K562 (cell line): Measurements from ENCODE around the gene PRKD2. TPM values are rescaled to one million over a fixed set of nuclear protein-coding genes. Genes with fewer than 3 reads are reported as not detected.
A peak's percentile ranks its signal among the peaks of the same experiment; 100 is the strongest.

Source experiments
- CBFA2T3 ChIP-seq: fragments of 450-650 bp; IDR thresholded peaks from 2 replicates; pipeline ENCODE4 v1.6.1; 2017
- CREM ChIP-seq: IDR thresholded peaks from 2 replicates; pipeline ENCODE4 v1.6.1; 2014; ENCODE audit warnings: antibody characterized with exemption, low read depth
- FOS ChIP-seq: IDR thresholded peaks from 3 replicates; pipeline ENCODE4 v1.6.1; 2011; ENCODE audit not compliant: insufficient read length; ENCODE audit errors: extremely low read depth
- GABPB1 ChIP-seq: sonication (generic); formaldehyde crosslinking; IDR thresholded peaks from 2 replicates; pipeline ENCODE4 v1.8.0; 2022; ENCODE audit warnings: mild to moderate bottlenecking, missing genetic modification reagents
- LARP7 ChIP-seq: fragments of 450-650 bp; IDR thresholded peaks from 2 replicates; pipeline ENCODE4 v1.6.1; 2016
- RBFOX2 ChIP-seq: fragments of 200-400 bp; formaldehyde crosslinking; IDR thresholded peaks from 2 replicates; pipeline ENCODE4 v1.6.1; 2017; ENCODE audit warnings: low read depth, mild to moderate bottlenecking, low read length, moderate library complexity
- RFX1 ChIP-seq: fragments of 450-650 bp; IDR thresholded peaks from 2 replicates; pipeline ENCODE4 v1.6.1; 2016; ENCODE audit warnings: mild to moderate bottlenecking, moderate library complexity
- SMAD1 ChIP-seq: fragments of 150-350 bp; IDR thresholded peaks from 2 replicates; pipeline ENCODE4 v1.6.1; 2014; ENCODE audit warnings: low read length, low read depth; ENCODE audit not compliant: partially characterized antibody
- TOE1 ChIP-seq, 2 experiments: fragments of 450-650 bp in 1 of 2; sonication (generic) in 1 of 2; formaldehyde crosslinking in 1 of 2; IDR thresholded peaks; 2 replicates each; pipeline versions ENCODE4 v1.7.1 to v1.8.0; 2016 to 2022; ENCODE audit warnings: borderline replicate concordance in 2 of 2, mild to moderate bottlenecking in 2 of 2, antibody characterized with exemption in 1 of 2, inconsistent platforms in 1 of 2, low read depth in 1 of 2, missing genetic modification reagents in 1 of 2, moderate library complexity in 1 of 2
- polyA plus RNA-seq, 8 experiments: library from polyadenylated mRNA; depleted of rRNA in 4 of 8; stranded (reverse) in 5 of 8; unstranded in 3 of 8; fragments of >200 nt; fragmentation: Nextera tagmentation in 2 of 8; fragmentation: Illumina TruSeq in 1 of 8; extraction: Ambion mirVana in 2 of 8; extraction: Trizol in 1 of 8; gene quantifications; 2 replicates each; pipeline versions ENCODE4 v1.2.1 to v1.2.3, GENCODE V29; 2011 to 2014; ENCODE audit warnings: inconsistent platforms in 1 of 8, missing spikeins in 1 of 8
- total RNA-seq, 7 experiments: library from RNA; depleted of rRNA in 6 of 7; stranded (reverse); fragments of >200 nt in 6 of 7; fragmentation: Illumina TruSeq in 2 of 7; extraction: Trizol in 2 of 7; gene quantifications; 2 replicates each; pipeline versions ENCODE4 v1.2.1 to v1.2.3, GENCODE V29; 2011 to 2021; ENCODE audit warnings: low replicate concordance in 1 of 7
- TF ChIP-seq, protein P1 (sequence below): sonication (generic); formaldehyde crosslinking; IDR thresholded peaks from 2 replicates; pipeline ENCODE4 v1.8.1; 2022; ENCODE audit warnings: missing genetic modification reagents
- TF ChIP-seq, protein P2 (sequence below), 3 experiments: fragments of 200-800 bp in 1 of 3; sonication (Bioruptor generic) in 1 of 3; sonication (generic) in 1 of 3; formaldehyde crosslinking in 1 of 3; IDR thresholded peaks; 2 replicates each; pipeline versions ENCODE4 v1.6.1 to v1.8.0; 2016 to 2022; ENCODE audit warnings: mild to moderate bottlenecking in 2 of 3, missing compliant biosample characterization in 2 of 3, missing genetic modification characterization in 2 of 3, missing genetic modification reagents in 1 of 3
- TF ChIP-seq, protein P3 (sequence below): sonication (generic); formaldehyde crosslinking; IDR thresholded peaks from 2 replicates; pipeline ENCODE4 v1.8.0; 2022; ENCODE audit warnings: missing genetic modification reagents, mild to moderate bottlenecking, borderline replicate concordance
- TF ChIP-seq, protein P4 (sequence below): fragments of 450-650 bp; IDR thresholded peaks from 2 replicates; pipeline ENCODE4 v1.6.1; 2016; ENCODE audit warnings: low read depth, mild to moderate bottlenecking, moderate library complexity
- TF ChIP-seq, protein P5 (sequence below): fragments of 250-450 bp; sonication (Bioruptor Pico); IDR thresholded peaks from 2 replicates; pipeline ENCODE4 v1.4.0; 2020
- TF ChIP-seq, protein P6 (sequence below): fragments of 450-650 bp; IDR thresholded peaks from 2 replicates; pipeline ENCODE4 v1.6.1; 2016
- TF ChIP-seq, protein P7 (sequence below): sonication (generic); formaldehyde crosslinking; IDR thresholded peaks from 2 replicates; pipeline ENCODE4 v1.8.0; 2022; ENCODE audit warnings: mild to moderate bottlenecking, missing genetic modification reagents

PRKD2 gene
- total and polyA plus RNA-seq, 9 of the 15 experiments (the other 6 are each of a cell fraction or from before 2014, with no cell fraction given) = 1.8 to 60.0 (median 15.0) TPM

DNA sequence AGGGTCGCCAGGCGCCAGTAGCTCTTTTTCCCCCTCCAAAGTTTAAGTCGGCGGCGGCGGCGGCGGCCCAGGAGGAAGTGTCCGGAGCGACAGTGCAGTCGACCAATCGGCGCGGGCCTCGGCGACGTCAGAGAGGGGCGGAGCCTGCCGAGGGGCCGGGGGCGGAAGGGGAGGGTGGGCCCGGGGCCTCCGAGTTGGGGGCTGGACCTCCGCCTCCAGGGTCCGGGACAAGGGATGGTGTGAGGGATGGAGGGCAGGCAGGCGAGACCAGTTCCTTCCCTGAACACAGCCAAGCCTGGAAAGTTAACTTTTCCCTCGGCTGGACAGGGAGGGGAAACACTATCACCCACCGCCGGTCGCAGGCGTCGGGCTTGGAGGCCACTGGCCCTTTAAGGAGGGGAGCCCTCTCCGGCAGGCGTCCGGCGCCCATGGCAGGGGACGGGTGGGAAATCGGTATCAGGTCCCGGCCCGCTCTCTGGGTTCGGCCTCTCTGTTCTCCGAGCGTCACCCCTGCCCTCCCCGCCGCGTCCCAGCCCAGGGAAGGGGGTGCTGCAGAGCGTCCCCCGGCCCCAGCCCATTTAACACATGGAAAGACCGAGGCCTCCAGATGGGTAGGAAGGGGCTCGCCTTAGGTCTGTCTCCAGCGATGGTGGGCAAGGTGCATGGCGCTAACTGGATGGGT lies at the start of gene PRKD2 (continued):
- TF ChIP-seq GABPB1 (CRISPR knock-in tag) (peak; percentile 70; the same call in 1 of the 2 replicates), CBFA2T3 (no peak), FOS (peak; percentile 25), SMAD1 (no peak), RFX1 (no peak), LARP7 (no peak), RBFOX2 (peak; percentile 21; the same call in 1 of the 2 replicates), CREM (peak; percentile 90), TOE1 (IDR thresholded peaks at IDR 0.05; ENCODE audit: borderline replicate concordance) (peak; percentile 69), TOE1 (CRISPR knock-in tag; IDR thresholded peaks at IDR 0.05; ENCODE audit: borderline replicate concordance, low read depth) (no peak)
- TF ChIP-seq, protein P1, sequence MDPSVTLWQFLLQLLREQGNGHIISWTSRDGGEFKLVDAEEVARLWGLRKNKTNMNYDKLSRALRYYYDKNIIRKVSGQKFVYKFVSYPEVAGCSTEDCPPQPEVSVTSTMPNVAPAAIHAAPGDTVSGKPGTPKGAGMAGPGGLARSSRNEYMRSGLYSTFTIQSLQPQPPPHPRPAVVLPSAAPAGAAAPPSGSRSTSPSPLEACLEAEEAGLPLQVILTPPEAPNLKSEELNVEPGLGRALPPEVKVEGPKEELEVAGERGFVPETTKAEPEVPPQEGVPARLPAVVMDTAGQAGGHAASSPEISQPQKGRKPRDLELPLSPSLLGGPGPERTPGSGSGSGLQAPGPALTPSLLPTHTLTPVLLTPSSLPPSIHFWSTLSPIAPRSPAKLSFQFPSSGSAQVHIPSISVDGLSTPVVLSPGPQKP (CRISPR knock-in tag) = no peak
- TF ChIP-seq, protein P2, sequence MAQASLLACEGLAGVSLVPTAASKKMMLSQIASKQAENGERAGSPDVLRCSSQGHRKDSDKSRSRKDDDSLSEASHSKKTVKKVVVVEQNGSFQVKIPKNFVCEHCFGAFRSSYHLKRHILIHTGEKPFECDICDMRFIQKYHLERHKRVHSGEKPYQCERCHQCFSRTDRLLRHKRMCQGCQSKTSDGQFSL (CRISPR knock-in tag; IDR thresholded peaks at IDR 0.05) = peak; percentile 57; the same call in 1 of the 2 replicates
- TF ChIP-seq, protein P2 (tag; IDR thresholded peaks at IDR 0.05) = no peak
- TF ChIP-seq, protein P3, sequence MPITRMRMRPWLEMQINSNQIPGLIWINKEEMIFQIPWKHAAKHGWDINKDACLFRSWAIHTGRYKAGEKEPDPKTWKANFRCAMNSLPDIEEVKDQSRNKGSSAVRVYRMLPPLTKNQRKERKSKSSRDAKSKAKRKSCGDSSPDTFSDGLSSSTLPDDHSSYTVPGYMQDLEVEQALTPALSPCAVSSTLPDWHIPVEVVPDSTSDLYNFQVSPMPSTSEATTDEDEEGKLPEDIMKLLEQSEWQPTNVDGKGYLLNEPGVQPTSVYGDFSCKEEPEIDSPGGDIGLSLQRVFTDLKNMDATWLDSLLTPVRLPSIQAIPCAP = no peak
- TF ChIP-seq, protein P4, sequence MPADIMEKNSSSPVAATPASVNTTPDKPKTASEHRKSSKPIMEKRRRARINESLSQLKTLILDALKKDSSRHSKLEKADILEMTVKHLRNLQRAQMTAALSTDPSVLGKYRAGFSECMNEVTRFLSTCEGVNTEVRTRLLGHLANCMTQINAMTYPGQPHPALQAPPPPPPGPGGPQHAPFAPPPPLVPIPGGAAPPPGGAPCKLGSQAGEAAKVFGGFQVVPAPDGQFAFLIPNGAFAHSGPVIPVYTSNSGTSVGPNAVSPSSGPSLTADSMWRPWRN = no peak
- TF ChIP-seq, protein P5, sequence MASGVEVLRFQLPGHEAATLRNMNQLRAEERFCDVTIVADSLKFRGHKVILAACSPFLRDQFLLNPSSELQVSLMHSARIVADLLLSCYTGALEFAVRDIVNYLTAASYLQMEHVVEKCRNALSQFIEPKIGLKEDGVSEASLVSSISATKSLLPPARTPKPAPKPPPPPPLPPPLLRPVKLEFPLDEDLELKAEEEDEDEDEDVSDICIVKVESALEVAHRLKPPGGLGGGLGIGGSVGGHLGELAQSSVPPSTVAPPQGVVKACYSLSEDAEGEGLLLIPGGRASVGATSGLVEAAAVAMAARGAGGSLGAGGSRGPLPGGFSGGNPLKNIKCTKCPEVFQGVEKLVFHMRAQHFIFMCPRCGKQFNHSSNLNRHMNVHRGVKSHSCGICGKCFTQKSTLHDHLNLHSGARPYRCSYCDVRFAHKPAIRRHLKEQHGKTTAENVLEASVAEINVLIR (CRISPR knock-in tag) = 0 out of 2 replicates have a peak, but pooled peaks have one; percentile 60
- TF ChIP-seq, protein P6, sequence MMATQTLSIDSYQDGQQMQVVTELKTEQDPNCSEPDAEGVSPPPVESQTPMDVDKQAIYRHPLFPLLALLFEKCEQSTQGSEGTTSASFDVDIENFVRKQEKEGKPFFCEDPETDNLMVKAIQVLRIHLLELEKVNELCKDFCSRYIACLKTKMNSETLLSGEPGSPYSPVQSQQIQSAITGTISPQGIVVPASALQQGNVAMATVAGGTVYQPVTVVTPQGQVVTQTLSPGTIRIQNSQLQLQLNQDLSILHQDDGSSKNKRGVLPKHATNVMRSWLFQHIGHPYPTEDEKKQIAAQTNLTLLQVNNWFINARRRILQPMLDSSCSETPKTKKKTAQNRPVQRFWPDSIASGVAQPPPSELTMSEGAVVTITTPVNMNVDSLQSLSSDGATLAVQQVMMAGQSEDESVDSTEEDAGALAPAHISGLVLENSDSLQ = peak; percentile 98
- TF ChIP-seq, protein P7, sequence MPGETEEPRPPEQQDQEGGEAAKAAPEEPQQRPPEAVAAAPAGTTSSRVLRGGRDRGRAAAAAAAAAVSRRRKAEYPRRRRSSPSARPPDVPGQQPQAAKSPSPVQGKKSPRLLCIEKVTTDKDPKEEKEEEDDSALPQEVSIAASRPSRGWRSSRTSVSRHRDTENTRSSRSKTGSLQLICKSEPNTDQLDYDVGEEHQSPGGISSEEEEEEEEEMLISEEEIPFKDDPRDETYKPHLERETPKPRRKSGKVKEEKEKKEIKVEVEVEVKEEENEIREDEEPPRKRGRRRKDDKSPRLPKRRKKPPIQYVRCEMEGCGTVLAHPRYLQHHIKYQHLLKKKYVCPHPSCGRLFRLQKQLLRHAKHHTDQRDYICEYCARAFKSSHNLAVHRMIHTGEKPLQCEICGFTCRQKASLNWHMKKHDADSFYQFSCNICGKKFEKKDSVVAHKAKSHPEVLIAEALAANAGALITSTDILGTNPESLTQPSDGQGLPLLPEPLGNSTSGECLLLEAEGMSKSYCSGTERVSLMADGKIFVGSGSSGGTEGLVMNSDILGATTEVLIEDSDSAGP (CRISPR knock-in tag) = peak; percentile 98
